CD4-positive, alpha-beta T cell (primary cell): ENCODE measurements around the gene DTD2. TPM values are rescaled to one million over a fixed set of nuclear protein-coding genes. Genes with fewer than 3 reads are reported as not detected.

Experiments
- ATAC-seq: fragments of 200-7000 bp; cut with Tn5 transposase; one replicate; pipeline ENCODE4 v1.10.0; 2022; ENCODE audit warnings: mild to moderate bottlenecking; ENCODE audit not compliant: poor library complexity
- CTCF ChIA-PET: fragments of 350-600 bp; sonication (Branson Sonifier 250); formaldehyde crosslinking; loops from one replicate; lab custom pipeline; 2021; ENCODE audit warnings: antibody characterized with exemption, inconsistent platforms; lab: Charles Lee
- POLR2A ChIA-PET: fragments of 350-600 bp; sonication (Branson Sonifier 250); formaldehyde crosslinking; loops from one replicate; lab custom pipeline; 2021; ENCODE audit warnings: antibody characterized with exemption, inconsistent platforms; lab: Charles Lee
- DNase-seq, 14 experiments: peaks; one replicate each; pipeline ENCODE4 v3.0.0-alpha.2; 2013 to 2020; ENCODE audit warnings: mixed read lengths in 2 of 14
- H3K27ac ChIP-seq, 2 donors: one replicate each; pipeline versions ENCODE4 v1.5.1 to v1.7.0; 2013; ENCODE audit warnings: low read length in 2 of 2, low read depth in 1 of 2, mild to moderate bottlenecking in 1 of 2
- H3K27me3 ChIP-seq, 2 experiments: 1 replicate in 1 of 2; 2 replicates in 1 of 2; pipeline versions ENCODE4 v1.6.1 to v1.7.0; 2013; ENCODE audit warnings: low read length in 2 of 2, control low read depth in 1 of 2, mild to moderate bottlenecking in 1 of 2, moderate library complexity in 1 of 2; ENCODE audit not compliant: insufficient read depth in 2 of 2, control insufficient read depth in 1 of 2
- H3K36me3 ChIP-seq: one replicate; pipeline ENCODE4 v1.6.1; 2013; ENCODE audit warnings: low read length, control low read depth; ENCODE audit not compliant: insufficient read depth
- H3K4me1 ChIP-seq: one replicate; pipeline ENCODE4 v1.6.1; 2013; ENCODE audit warnings: low read length, control low read depth; ENCODE audit not compliant: insufficient read depth
- H3K4me3 ChIP-seq: one replicate; pipeline ENCODE4 v1.5.1; 2013; ENCODE audit warnings: mild to moderate bottlenecking, low read length, moderate library complexity
- H3K9me3 ChIP-seq, 2 experiments: 1 replicate in 1 of 2; 2 replicates in 1 of 2; pipeline versions ENCODE4 v1.6.1 to v1.7.0; 2013; ENCODE audit warnings: low read length in 2 of 2, mild to moderate bottlenecking in 2 of 2, control low read depth in 1 of 2, moderate library complexity in 1 of 2; ENCODE audit not compliant: control insufficient read depth in 1 of 2, insufficient read depth in 1 of 2
- H3K27ac Mint-ChIP-seq: one replicate; pipeline ENCODE4 v1.8.0; 2020; ENCODE audit warnings: mixed read lengths
- H3K27me3 Mint-ChIP-seq: one replicate; pipeline ENCODE4 v1.8.0; 2021; ENCODE audit warnings: mixed read lengths
- H3K36me3 Mint-ChIP-seq: one replicate; pipeline ENCODE4 v1.8.0; 2021; ENCODE audit warnings: low read depth, mixed read lengths
- H3K4me1 Mint-ChIP-seq: one replicate; pipeline ENCODE4 v1.8.0; 2021; ENCODE audit warnings: low read depth, mixed read lengths
- H3K4me3 Mint-ChIP-seq: one replicate; pipeline ENCODE4 v1.8.0; 2020; ENCODE audit warnings: mild to moderate bottlenecking, mixed read lengths
- H3K9me3 Mint-ChIP-seq: one replicate; pipeline ENCODE4 v1.8.0; 2020; ENCODE audit warnings: mixed read lengths
- intact Hi-C, 2 experiments: fragments of 100-400 bp; cut with DNase I in 1 of 2; cut with micrococcal nuclease in 1 of 2; formaldehyde crosslinking; loops; one replicate each; pipeline versions ENCODE4 v1.15.1 to v1.9.0; 2023 to 2025; cut with DNase I, micrococcal nuclease
- total RNA-seq, 174 experiments: library from RNA in 2 of 174; stranded (reverse) in 2 of 174; gene quantifications; one replicate each; pipeline ENCODE4 v1.2.3 and lab custom pipeline; 2021 to 2026
- TF ChIP-seq, protein P1 (sequence below): fragments of 200-600 bp; IDR thresholded peaks from one replicate; pipeline ENCODE4 v1.8.0; 2022; ENCODE audit warnings: antibody characterized with exemption, mild to moderate bottlenecking

The DTD2 gene
- total RNA-seq, 2 experiments from 2014 or later = 4.6 to 5.7 TPM

DNA sequence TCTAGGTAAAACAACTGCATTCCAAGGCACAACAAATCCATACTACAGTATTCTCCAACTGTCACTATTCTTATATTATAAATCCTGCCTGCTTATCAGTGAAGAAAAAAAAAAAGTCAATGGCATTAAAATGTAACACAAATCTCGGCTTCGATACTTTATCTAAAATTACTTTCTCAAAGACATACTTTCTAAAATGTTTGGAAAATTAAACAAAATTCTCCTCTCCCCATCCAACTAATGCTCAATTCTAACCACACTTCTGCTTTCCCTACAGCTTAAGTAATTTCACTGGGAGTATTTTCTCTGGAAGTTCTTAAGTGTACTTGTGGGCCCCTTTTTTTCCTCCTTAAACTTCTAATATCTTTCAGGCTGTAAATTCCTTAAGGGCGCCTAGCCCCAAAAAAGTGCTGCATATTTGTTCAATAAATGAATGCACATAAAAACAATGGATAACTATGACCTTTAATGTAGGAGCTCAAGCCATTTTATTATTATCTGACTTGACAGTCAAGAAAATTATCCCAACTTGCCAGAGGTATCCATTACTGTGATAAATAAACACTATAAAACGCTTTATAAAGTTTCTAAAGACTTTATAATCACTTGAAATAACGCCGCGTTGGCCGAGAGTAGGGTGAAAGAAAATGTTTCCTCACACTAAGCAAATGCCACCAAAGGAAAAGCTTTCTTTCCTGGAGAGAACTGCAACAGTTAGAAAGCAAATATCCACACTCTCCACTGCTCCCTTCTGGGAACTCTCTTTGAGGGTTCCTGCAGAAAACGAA lies 37.9 kb downstream of the DTD2 start:
- no peaks in the 10 kb centered on the region for H3K9me3 ChIP-seq
- DNase-seq (peak in 1 of 14 experiments; percentile 4), ATAC-seq (no peak)
- Mint-ChIP-seq H3K4me3 (peak overlapping the region; percentile 87), H3K9me3 (no peaks in the 10 kb centered on the region), H3K36me3 (peaks cover 9% of the 10 kb centered on the region), H3K4me1 (peaks cover 33% of the 10 kb centered on the region), H3K27ac (no peak overlapping the region), H3K27me3 (no peaks in the 10 kb centered on the region)
- peak overlapping the region; percentile 99 for H3K4me3 ChIP-seq
- H3K36me3 ChIP-seq = no peaks in the 10 kb centered on the region
- POLR2A ChIA-PET = interaction anchor here (1.3 to 3.6 kb wide), 6 partner anchors 9 to 659 kb away, joined by 6 to 54 read pairs (median 14); partner anchors contain the start of genes AP4S1, ARHGAP5, DTD2 and HECTD1
- intact Hi-C loops = loop anchor here in 1 of 2 experiments (5.0 kb wide), 2 partner anchors 392 to 653 kb away; partner anchors contain the start of genes AP4S1 and STRN3
- H3K4me1 ChIP-seq = peaks cover 4% of the 10 kb centered on the region
- TF ChIP-seq, protein P1, sequence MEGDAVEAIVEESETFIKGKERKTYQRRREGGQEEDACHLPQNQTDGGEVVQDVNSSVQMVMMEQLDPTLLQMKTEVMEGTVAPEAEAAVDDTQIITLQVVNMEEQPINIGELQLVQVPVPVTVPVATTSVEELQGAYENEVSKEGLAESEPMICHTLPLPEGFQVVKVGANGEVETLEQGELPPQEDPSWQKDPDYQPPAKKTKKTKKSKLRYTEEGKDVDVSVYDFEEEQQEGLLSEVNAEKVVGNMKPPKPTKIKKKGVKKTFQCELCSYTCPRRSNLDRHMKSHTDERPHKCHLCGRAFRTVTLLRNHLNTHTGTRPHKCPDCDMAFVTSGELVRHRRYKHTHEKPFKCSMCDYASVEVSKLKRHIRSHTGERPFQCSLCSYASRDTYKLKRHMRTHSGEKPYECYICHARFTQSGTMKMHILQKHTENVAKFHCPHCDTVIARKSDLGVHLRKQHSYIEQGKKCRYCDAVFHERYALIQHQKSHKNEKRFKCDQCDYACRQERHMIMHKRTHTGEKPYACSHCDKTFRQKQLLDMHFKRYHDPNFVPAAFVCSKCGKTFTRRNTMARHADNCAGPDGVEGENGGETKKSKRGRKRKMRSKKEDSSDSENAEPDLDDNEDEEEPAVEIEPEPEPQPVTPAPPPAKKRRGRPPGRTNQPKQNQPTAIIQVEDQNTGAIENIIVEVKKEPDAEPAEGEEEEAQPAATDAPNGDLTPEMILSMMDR = no peak
- CTCF ChIA-PET = interaction anchor here (1.0 to 3.4 kb wide), 2 partner anchors 14 to 212 kb away, joined by 4 to 15 read pairs; partner anchors contain the start of gene HECTD1
- no peak overlapping the region for H3K27ac ChIP-seq
- no peaks in the 10 kb centered on the region for H3K27me3 ChIP-seq

DNA sequence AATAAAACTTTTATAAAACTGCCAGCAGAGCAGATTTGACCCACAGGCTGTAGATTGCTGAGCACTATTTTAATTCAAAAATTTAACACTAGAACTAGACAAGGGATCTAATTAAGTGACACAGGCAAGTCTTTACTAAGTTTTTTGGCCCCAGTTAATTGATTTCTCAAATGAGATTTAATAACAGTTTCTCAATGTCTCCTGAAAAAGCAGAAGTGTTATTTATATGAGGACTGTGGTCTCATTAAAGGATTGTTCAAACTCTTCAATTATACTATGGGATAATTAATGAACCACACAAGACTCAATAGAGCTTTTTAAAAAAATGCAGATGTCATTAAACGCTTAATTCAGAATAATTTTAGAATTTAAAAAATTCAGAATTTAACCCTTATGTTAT lies 38.9 kb downstream of the DTD2 start:
- no peaks in the 10 kb centered on the region for H3K27me3 Mint-ChIP-seq
- H3K4me3 ChIP-seq = no peak overlapping the region
- H3K36me3 ChIP-seq = no peaks in the 10 kb centered on the region
- ATAC-seq = no peak
- H3K4me1 ChIP-seq = peaks cover 4% of the 10 kb centered on the region
- peaks cover 9% of the 10 kb centered on the region for H3K36me3 Mint-ChIP-seq
- no peaks in the 10 kb centered on the region for H3K9me3 ChIP-seq
- H3K4me3 Mint-ChIP-seq = peak overlapping the region; percentile 67
- H3K27ac Mint-ChIP-seq = no peak overlapping the region
- DNase-seq = no peak
- H3K9me3 Mint-ChIP-seq = no peaks in the 10 kb centered on the region
- H3K27me3 ChIP-seq = no peaks in the 10 kb centered on the region
- ChIA-PET POLR2A (interaction anchor here (2.7 kb wide), 1 partner anchor 211 kb away, joined by 54 read pairs; the partner anchor contains the start of gene HECTD1), CTCF (interaction anchor here (3.4 kb wide), 1 partner anchor 211 kb away, joined by 15 read pairs; the partner anchor contains the start of gene HECTD1)
- TF ChIP-seq, protein P1 = no peak
- H3K27ac ChIP-seq = no peak overlapping the region
- H3K4me1 Mint-ChIP-seq = peaks cover 40% of the 10 kb centered on the region
- intact Hi-C loops = loop anchor here in 1 of 2 experiments (5.0 kb wide), 2 partner anchors 391 to 654 kb away; partner anchors contain the start of genes AP4S1 and STRN3

DNA sequence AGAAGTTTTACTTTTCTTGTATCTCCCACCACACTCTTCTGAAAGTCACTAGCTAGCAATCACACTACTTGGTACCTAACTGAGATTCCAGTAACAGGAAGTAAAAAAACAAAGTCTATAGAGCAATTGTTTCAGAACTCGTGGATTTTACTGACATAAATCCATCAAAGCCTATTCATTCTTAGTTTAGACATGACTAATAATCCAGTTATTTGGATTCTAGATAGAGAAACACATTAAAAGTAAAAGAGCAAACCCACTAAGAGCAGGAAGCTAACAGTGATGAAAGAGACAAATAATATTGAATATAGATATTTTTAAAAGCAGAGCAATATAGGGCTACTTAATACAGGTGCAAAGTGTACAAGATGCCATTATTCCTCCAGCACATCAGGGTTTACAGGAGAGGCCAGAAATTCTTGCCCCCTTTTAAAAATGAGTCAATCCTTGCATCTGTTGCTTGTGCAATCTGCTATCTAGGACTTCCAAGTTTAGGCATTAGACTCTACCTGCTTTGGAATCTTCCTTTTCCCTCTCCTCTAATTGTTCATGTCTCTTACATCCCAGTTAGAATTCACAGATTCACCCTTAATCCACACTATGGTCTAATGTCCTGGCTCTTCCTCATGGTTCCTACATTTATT lies 43.0 kb downstream of the DTD2 start:
- ChIA-PET POLR2A (no interaction called here), CTCF (no interaction called here)
- Mint-ChIP-seq H3K27me3 (no peaks in the 10 kb centered on the region), H3K27ac (no peak overlapping the region), H3K4me1 (peaks cover 22% of the 10 kb centered on the region), H3K36me3 (peaks cover 6% of the 10 kb centered on the region), H3K9me3 (no peaks in the 10 kb centered on the region), H3K4me3 (no peak overlapping the region)
- Histone ChIP-seq H3K27ac (no peak overlapping the region), H3K36me3 (no peaks in the 10 kb centered on the region), H3K27me3 (no peaks in the 10 kb centered on the region), H3K9me3 (no peaks in the 10 kb centered on the region), H3K4me1 (no peaks in the 10 kb centered on the region), H3K4me3 (no peak overlapping the region)
- DNase-seq (no peak), ATAC-seq (no peak)
- TF ChIP-seq, protein P1 = no peak
- intact Hi-C loops = no loop called here
